GM23338 (cell line): ENCODE results near the gene FOXL1. TPM values are rescaled to one million over a fixed set of nuclear protein-coding genes. Genes with fewer than 3 reads are reported as not detected.
"Not testable (repeated sequence)": the region's sequence is repeated elsewhere in the genome, so short reads cannot be mapped to it uniquely, and the experiment has no call there.

Experiments
- ATAC-seq: fragments of 200-7000 bp; cut with Tn5 transposase; 3 replicates; pipeline ENCODE4 v1.9.1; 2020
- DNase-seq: peaks from one replicate; pipeline ENCODE4 v3.0.0-alpha.2; 2015; ENCODE audit warnings: low spot score
- H2AFZ ChIP-seq: fragments of 200-600 bp; sonication (generic); 2 replicates; pipeline ENCODE4 v1.8.0; 2016; ENCODE audit warnings: antibody characterized with exemption, mild to moderate bottlenecking, moderate library complexity
- H3F3A ChIP-seq: fragments of 200-600 bp; sonication (generic); replicated peaks from 2 replicates; pipeline ENCODE4 v1.8.0; 2017; ENCODE audit warnings: antibody characterized with exemption, mixed run types, low read depth
- H3K27ac ChIP-seq: fragments of 200-600 bp; sonication (generic); 2 replicates; pipeline ENCODE4 v1.6.1; 2016; ENCODE audit warnings: low read depth
- H3K27me3 ChIP-seq: fragments of 200-600 bp; sonication (generic); 2 replicates; pipeline ENCODE4 v1.8.0; 2016; ENCODE audit warnings: mild to moderate bottlenecking, mixed run types, moderate library complexity; ENCODE audit not compliant: insufficient read depth
- H3K36me3 ChIP-seq: fragments of 200-600 bp; sonication (generic); 2 replicates; pipeline ENCODE4 v1.8.0; 2016; ENCODE audit warnings: mild to moderate bottlenecking; ENCODE audit not compliant: insufficient read depth
- H3K4me1 ChIP-seq: fragments of 200-600 bp; sonication (generic); 2 replicates; pipeline ENCODE4 v1.8.0; 2016; ENCODE audit warnings: mild to moderate bottlenecking, moderate library complexity; ENCODE audit not compliant: insufficient read depth
- H3K4me2 ChIP-seq: fragments of 200-600 bp; sonication (generic); 2 replicates; pipeline ENCODE4 v1.7.1; 2017; ENCODE audit warnings: mixed run types
- H3K4me3 ChIP-seq: fragments of 200-600 bp; sonication (generic); 2 replicates; pipeline ENCODE4 v1.6.1; 2016; ENCODE audit warnings: mixed run types
- H3K79me2 ChIP-seq: fragments of 200-600 bp; sonication (generic); replicated peaks from 2 replicates; pipeline ENCODE4 v1.8.0; 2017; ENCODE audit warnings: mild to moderate bottlenecking; ENCODE audit not compliant: insufficient read depth
- H3K9me2 ChIP-seq: fragments of 200-600 bp; sonication (generic); 2 replicates; pipeline ENCODE4 v1.8.0; 2017; ENCODE audit not compliant: insufficient read depth
- H4K20me1 ChIP-seq: fragments of 200-600 bp; sonication (generic); replicated peaks from 2 replicates; pipeline ENCODE4 v1.8.0; 2017; ENCODE audit warnings: mild to moderate bottlenecking; ENCODE audit not compliant: insufficient read depth
- H3K27ac Mint-ChIP-seq: 2 replicates; pipeline ENCODE4 v1.8.0; 2020; ENCODE audit warnings: inconsistent platforms, mild to moderate bottlenecking, moderate library complexity, mixed read lengths
- H3K27me3 Mint-ChIP-seq: 3 replicates; pipeline ENCODE4 v1.8.0; 2022; ENCODE audit warnings: low read depth, mild to moderate bottlenecking, moderate library complexity, mixed read lengths, inconsistent platforms; ENCODE audit not compliant: insufficient read depth, poor library complexity
- H3K36me3 Mint-ChIP-seq: 3 replicates; pipeline ENCODE4 v1.8.0; 2021; ENCODE audit warnings: low read depth, mild to moderate bottlenecking, inconsistent platforms, moderate library complexity, mixed read lengths
- H3K4me1 Mint-ChIP-seq: 3 replicates; pipeline ENCODE4 v1.8.0; 2020; ENCODE audit warnings: mild to moderate bottlenecking, inconsistent platforms, mixed read lengths
- H3K4me3 Mint-ChIP-seq: 3 replicates; pipeline ENCODE4 v1.8.0; 2021; ENCODE audit warnings: moderate library complexity, mild to moderate bottlenecking, inconsistent platforms, mixed read lengths
- H3K9me3 Mint-ChIP-seq: 3 replicates; pipeline ENCODE4 v1.8.0; 2020; ENCODE audit warnings: moderate library complexity, mild to moderate bottlenecking, inconsistent platforms, mixed read lengths
- CREB1 ChIP-seq: fragments of 250-450 bp; sonication (Bioruptor Pico); IDR thresholded peaks from 2 replicates; pipeline ENCODE4 v1.5.0; 2020; ENCODE audit warnings: low read depth, mild to moderate bottlenecking, moderate library complexity
- JUNB ChIP-seq: IDR thresholded peaks from one replicate; pipeline ENCODE4 v1.6.1; 2016; ENCODE audit warnings: antibody characterized with exemption; ENCODE audit not compliant: unreplicated experiment
- POLR2AphosphoS5 ChIP-seq: IDR thresholded peaks from 2 replicates; pipeline ENCODE4 v1.6.1; 2016; ENCODE audit warnings: antibody characterized with exemption, low read depth
- ZNF114 ChIP-seq: fragments of 250-450 bp; sonication (Bioruptor Pico); IDR thresholded peaks from 2 replicates; pipeline ENCODE4 v1.5.0; 2020; ENCODE audit warnings: mild to moderate bottlenecking, moderate library complexity
- ZNF331 ChIP-seq: fragments of 250-450 bp; sonication (Bioruptor Pico); IDR thresholded peaks from 2 replicates; pipeline ENCODE4 v1.5.0; 2020; ENCODE audit warnings: low read depth, mild to moderate bottlenecking, moderate library complexity
- polyA plus RNA-seq: library from polyadenylated mRNA; unstranded; fragments of >200 nt; fragmentation: Nextera tagmentation; extraction: Ambion mirVana; gene quantifications from 2 replicates; pipeline ENCODE4 v1.2.1, GENCODE V29; 2016
- total RNA-seq: library from RNA; depleted of rRNA; stranded (reverse); fragments of >200 nt; shearing (Covaris generic); gene quantifications from 2 replicates; pipeline ENCODE4 v1.2.3, GENCODE V29; 2014
- TF ChIP-seq, protein P1 (sequence below): IDR thresholded peaks from 2 replicates; pipeline ENCODE4 v1.6.1; 2016; ENCODE audit warnings: antibody characterized with exemption
- TF ChIP-seq, protein P2 (sequence below): fragments of 250-450 bp; sonication (Bioruptor Pico); IDR thresholded peaks from 2 replicates; pipeline ENCODE4 v1.5.0; 2020; ENCODE audit warnings: mild to moderate bottlenecking, moderate library complexity
- TF ChIP-seq, protein P3 (sequence below): IDR thresholded peaks from one replicate; pipeline ENCODE4 v1.6.1; 2018; ENCODE audit warnings: antibody characterized with exemption; ENCODE audit not compliant: unreplicated experiment

Gene FOXL1
- total and polyA plus RNA-seq, 2 experiments from 2014 or later: 0.31 TPM; not detected in 1

DNA sequence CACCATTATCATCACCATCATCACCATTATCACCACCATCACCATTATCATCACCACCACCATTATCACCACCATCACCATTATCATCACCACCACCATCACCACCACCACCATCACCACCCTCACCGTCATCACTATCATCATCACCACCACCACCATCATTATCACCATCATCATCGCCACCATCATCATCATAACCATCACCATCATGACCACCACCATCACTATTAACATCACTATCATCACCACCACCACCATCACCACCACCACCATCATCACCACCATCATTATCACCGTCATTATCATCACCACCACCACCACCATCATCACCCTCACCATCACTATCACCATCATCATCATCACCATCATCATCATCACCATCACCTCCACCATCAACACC, 9.1 kb downstream of the FOXL1 start:
- H4K20me1 ChIP-seq: no peaks in the 10 kb centered on the region

DNA sequence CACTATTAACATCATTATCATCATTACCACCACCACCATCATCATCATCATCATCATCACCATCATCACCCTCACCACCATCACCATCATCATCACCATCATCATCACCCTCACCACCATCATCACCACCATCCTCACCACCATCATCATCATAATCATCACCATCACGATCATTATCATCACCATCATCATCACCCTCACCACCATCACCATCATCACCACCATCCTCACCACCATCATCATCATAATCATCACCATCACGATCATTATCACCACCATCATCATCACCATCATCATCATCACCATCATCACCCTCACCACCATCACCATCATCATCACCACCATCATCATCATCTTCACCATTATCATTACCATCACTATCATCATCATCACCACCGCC, 9.6 kb downstream of the FOXL1 start:
- not testable (repeated sequence) for H3K4me1 Mint-ChIP-seq, H3K4me2 ChIP-seq, H4K20me1 ChIP-seq, DNase-seq, H3K4me1 ChIP-seq, ATAC-seq, H3K4me3 ChIP-seq, H3K36me3 Mint-ChIP-seq, H3K27ac Mint-ChIP-seq, H3K4me3 Mint-ChIP-seq, H3K27me3 ChIP-seq, H3K36me3 ChIP-seq, H3K27ac ChIP-seq, H3F3A ChIP-seq, H3K79me2 ChIP-seq, H3K27me3 Mint-ChIP-seq, H3K9me3 Mint-ChIP-seq, H2AFZ ChIP-seq
- peaks cover 15% of the 10 kb centered on the region; the same call in 1 of the 2 replicates for H3K9me2 ChIP-seq

More for the DNA sequence above, 9.1 kb downstream of the FOXL1 start:
- TF ChIP-seq, protein P1, sequence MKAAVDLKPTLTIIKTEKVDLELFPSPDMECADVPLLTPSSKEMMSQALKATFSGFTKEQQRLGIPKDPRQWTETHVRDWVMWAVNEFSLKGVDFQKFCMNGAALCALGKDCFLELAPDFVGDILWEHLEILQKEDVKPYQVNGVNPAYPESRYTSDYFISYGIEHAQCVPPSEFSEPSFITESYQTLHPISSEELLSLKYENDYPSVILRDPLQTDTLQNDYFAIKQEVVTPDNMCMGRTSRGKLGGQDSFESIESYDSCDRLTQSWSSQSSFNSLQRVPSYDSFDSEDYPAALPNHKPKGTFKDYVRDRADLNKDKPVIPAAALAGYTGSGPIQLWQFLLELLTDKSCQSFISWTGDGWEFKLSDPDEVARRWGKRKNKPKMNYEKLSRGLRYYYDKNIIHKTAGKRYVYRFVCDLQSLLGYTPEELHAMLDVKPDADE: no peak
- TF ChIP-seq ZNF114 (CRISPR knock-in tag): no peak
- TF ChIP-seq POLR2AphosphoS5: no peak
- TF ChIP-seq, protein P2, sequence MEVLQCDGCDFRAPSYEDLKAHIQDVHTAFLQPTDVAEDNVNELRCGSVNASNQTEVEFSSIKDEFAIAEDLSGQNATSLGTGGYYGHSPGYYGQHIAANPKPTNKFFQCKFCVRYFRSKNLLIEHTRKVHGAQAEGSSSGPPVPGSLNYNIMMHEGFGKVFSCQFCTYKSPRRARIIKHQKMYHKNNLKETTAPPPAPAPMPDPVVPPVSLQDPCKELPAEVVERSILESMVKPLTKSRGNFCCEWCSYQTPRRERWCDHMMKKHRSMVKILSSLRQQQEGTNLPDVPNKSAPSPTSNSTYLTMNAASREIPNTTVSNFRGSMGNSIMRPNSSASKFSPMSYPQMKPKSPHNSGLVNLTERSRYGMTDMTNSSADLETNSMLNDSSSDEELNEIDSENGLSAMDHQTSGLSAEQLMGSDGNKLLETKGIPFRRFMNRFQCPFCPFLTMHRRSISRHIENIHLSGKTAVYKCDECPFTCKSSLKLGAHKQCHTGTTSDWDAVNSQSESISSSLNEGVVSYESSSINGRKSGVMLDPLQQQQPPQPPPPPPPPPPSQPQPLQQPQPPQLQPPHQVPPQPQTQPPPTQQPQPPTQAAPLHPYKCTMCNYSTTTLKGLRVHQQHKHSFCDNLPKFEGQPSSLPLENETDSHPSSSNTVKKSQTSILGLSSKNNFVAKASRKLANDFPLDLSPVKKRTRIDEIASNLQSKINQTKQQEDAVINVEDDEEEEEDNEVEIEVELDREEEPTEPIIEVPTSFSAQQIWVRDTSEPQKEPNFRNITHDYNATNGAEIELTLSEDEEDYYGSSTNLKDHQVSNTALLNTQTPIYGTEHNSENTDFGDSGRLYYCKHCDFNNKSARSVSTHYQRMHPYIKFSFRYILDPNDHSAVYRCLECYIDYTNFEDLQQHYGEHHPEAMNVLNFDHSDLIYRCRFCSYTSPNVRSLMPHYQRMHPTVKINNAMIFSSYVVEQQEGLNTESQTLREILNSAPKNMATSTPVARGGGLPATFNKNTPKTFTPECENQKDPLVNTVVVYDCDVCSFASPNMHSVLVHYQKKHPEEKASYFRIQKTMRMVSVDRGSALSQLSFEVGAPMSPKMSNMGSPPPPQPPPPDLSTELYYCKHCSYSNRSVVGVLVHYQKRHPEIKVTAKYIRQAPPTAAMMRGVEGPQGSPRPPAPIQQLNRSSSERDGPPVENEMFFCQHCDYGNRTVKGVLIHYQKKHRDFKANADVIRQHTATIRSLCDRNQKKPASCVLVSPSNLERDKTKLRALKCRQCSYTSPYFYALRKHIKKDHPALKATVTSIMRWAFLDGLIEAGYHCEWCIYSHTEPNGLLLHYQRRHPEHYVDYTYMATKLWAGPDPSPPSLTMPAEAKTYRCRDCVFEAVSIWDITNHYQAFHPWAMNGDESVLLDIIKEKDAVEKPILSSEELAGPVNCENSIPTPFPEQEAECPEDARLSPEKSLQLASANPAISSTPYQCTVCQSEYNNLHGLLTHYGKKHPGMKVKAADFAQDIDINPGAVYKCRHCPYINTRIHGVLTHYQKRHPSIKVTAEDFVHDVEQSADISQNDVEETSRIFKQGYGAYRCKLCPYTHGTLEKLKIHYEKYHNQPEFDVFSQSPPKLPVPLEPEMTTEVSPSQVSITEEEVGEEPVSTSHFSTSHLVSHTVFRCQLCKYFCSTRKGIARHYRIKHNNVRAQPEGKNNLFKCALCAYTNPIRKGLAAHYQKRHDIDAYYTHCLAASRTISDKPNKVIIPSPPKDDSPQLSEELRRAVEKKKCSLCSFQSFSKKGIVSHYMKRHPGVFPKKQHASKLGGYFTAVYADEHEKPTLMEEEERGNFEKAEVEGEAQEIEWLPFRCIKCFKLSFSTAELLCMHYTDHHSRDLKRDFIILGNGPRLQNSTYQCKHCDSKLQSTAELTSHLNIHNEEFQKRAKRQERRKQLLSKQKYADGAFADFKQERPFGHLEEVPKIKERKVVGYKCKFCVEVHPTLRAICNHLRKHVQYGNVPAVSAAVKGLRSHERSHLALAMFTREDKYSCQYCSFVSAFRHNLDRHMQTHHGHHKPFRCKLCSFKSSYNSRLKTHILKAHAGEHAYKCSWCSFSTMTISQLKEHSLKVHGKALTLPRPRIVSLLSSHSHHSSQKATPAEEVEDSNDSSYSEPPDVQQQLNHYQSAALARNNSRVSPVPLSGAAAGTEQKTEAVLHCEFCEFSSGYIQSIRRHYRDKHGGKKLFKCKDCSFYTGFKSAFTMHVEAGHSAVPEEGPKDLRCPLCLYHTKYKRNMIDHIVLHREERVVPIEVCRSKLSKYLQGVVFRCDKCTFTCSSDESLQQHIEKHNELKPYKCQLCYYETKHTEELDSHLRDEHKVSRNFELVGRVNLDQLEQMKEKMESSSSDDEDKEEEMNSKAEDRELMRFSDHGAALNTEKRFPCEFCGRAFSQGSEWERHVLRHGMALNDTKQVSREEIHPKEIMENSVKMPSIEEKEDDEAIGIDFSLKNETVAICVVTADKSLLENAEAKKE (CRISPR knock-in tag): no peak
- no peak for TF ChIP-seq CREB1 (CRISPR knock-in tag)
- TF ChIP-seq, protein P3, sequence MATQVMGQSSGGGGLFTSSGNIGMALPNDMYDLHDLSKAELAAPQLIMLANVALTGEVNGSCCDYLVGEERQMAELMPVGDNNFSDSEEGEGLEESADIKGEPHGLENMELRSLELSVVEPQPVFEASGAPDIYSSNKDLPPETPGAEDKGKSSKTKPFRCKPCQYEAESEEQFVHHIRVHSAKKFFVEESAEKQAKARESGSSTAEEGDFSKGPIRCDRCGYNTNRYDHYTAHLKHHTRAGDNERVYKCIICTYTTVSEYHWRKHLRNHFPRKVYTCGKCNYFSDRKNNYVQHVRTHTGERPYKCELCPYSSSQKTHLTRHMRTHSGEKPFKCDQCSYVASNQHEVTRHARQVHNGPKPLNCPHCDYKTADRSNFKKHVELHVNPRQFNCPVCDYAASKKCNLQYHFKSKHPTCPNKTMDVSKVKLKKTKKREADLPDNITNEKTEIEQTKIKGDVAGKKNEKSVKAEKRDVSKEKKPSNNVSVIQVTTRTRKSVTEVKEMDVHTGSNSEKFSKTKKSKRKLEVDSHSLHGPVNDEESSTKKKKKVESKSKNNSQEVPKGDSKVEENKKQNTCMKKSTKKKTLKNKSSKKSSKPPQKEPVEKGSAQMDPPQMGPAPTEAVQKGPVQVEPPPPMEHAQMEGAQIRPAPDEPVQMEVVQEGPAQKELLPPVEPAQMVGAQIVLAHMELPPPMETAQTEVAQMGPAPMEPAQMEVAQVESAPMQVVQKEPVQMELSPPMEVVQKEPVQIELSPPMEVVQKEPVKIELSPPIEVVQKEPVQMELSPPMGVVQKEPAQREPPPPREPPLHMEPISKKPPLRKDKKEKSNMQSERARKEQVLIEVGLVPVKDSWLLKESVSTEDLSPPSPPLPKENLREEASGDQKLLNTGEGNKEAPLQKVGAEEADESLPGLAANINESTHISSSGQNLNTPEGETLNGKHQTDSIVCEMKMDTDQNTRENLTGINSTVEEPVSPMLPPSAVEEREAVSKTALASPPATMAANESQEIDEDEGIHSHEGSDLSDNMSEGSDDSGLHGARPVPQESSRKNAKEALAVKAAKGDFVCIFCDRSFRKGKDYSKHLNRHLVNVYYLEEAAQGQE: no peak
- TF ChIP-seq JUNB: no peak
- TF ChIP-seq ZNF331 (CRISPR knock-in tag): no peak
- Mint-ChIP-seq H3K4me1 (no peaks in the 10 kb centered on the region), H3K9me3 (no peaks in the 10 kb centered on the region; the same call in 2 of the 3 replicates), H3K4me3 (no peak overlapping the region), H3K27ac (no peak overlapping the region), H3K27me3 (peaks cover 4% of the 10 kb centered on the region), H3K36me3 (no peaks in the 10 kb centered on the region)
- H3K4me1 ChIP-seq: no peaks in the 10 kb centered on the region
- no peak for ATAC-seq
- peaks cover 15% of the 10 kb centered on the region; the same call in 1 of the 2 replicates for H3K9me2 ChIP-seq
- no peaks in the 10 kb centered on the region for H3K36me3 ChIP-seq
- no peak overlapping the region for H3K4me2 ChIP-seq
- no peaks in the 10 kb centered on the region for H3K79me2 ChIP-seq
- H3K27ac ChIP-seq: no peak overlapping the region
- no peak for DNase-seq
- H3F3A ChIP-seq: no peaks in the 10 kb centered on the region
- no peak overlapping the region for H3K4me3 ChIP-seq
- H2AFZ ChIP-seq: no peak overlapping the region
- H3K27me3 ChIP-seq: peaks cover 11% of the 10 kb centered on the region
